HG02840 (cell line): Measurements from ENCODE around the gene ATAD2B.
A peak's percentile ranks its signal among the peaks of the same experiment; 100 is the strongest.
"Not testable (repeated sequence)": the region's sequence is repeated elsewhere in the genome, so short reads cannot be mapped to it uniquely, and the experiment has no call there.

ENCODE experiments used
- ATAC-seq: cut with Tn5 transposase; IDR thresholded peaks from one replicate; pipeline ENCODE4 v1.9.1; 2021; ENCODE audit warnings: mild to moderate bottlenecking, moderate library complexity, moderate number of reproducible peaks; ENCODE audit not compliant: unreplicated experiment, low FRiP score

ATAD2B gene

DNA sequence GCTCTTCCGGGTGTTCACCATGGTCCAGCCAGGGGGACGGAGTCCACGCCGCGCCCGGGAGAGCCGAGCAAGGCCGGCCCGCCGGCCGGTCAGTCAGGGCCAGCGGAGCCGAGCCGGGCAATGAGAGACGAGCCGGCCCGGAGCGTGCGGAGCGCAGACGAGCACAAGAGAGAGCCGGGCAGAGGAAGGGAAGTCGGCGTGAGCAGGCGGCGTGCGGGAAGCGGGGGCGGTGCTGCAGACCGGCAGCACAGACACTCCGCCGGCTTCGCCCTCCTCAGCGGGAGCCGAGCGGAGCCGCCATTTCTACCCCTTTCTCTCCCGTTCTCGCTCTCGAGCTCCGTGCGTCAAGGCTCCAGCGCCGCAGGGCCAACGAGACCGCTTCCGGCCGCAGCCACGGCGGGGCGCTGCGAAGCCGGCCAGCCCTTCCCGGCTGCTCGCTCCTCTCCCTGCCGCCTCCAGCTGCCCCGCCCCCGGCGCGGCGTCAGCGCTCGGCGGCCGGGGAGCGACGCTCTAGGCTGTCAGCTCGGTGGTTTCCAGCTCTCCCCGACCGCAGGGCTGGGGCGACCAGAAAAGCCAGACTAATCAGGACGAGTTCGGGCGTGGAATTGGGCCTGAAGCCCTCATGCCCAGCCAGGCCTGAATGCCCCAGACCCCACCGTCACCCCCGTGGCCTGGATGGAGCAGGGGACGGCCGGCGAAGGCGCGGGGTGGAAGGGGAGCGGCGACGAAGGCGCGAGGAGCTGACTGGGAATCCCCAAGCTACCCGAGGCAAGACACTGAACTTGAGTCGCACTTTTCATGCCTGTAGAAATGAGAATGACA lies at the start of gene ATAD2B:
Gene ATAD2B (minus strand): TSS at position 374 of the 822 bp plus-strand sequence. CDS start 353 bp downstream, at position 21.
- peak; percentile 78 for ATAC-seq

GRCh38 chr2:23967846-23968245 lies 40.9 kb upstream of the ATAD2B start:
- ATAC-seq, result no peak

DNA sequence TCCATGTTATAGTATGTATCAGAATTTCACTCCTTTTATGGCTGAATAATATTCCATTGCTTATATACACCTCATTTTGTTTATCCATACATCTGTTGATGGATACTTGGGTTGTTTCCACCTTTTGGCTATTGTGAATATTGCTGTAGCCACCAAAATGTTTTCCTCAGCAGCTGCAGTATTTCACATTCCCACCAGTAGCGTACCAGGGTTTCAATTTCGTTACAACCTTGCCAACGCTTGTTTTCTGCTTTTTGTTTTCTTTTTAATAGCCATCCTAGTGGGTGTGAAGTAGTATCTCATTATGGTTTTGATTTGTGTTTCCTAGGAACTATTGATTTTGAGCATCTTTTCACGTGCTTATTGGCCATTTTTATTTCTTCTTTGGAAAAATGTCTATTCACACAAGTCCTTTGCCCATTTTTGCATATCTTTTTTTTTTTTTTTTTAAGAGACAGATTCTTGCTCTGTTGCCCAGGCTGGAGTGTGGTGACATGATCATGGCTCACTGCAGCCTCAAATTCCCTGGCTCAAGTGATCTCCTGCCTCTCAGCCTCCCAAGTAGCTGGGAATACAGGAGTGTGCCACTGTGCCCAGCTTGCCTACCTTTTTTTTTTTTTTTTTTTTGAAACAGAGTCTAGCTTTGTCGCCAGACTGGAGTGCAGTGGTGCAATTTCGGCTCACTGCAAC lies 27.5 kb upstream of the ATAD2B start:
- ATAC-seq, result no peak

GRCh38 chr2:23953625-23954024 lies 26.7 kb upstream of the ATAD2B start:
- no peak for ATAC-seq

GRCh38 chr2:23952558-23952957 lies 25.6 kb upstream of the ATAD2B start:
- ATAC-seq, result not testable (repeated sequence)

- ATAC-seq, result no peak
Measured at GRCh38 chr2:23947350-23947749, 20.4 kb upstream of the ATAD2B start.

- ATAC-seq, result no peak
Measured at GRCh38 chr2:23944976-23945375, 18.1 kb upstream of the ATAD2B start.

GRCh38 chr2:23944527-23944926 lies 17.6 kb upstream of the ATAD2B start:
- no peak for ATAC-seq

- no peak for ATAC-seq
Measured at GRCh38 chr2:23943666-23944065, 16.7 kb upstream of the ATAD2B start.

DNA sequence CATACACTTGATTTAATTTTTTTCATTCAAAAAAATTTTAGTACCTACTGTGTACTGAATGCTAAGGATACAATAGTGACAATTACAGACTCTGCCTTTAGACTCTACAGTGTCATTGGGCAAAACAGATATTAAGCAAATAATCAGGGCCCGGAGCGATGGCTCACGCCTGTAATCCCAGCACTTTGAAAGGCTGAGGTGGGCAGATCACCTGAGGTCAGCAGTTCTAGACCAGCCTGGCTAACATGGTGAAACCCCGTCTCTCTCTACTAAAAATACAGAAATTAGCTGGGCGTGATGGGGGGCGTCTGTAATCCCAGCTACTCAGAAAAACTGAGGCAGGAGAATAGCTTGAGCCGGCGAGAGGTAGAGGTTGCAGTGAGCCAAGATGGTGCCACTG lies 14.7 kb upstream of the ATAD2B start:
- ATAC-seq, result no peak

GRCh38 chr2:23940718-23941620 lies 14.0 kb upstream of the ATAD2B start:
- peak; percentile 55 for ATAC-seq

- ATAC-seq, result peak; percentile 80
Measured at GRCh38 chr2:23939987-23940717, 13.2 kb upstream of the ATAD2B start, which contains the start of gene UBXN2A. Gene UBXN2A (plus strand): TSS chr2:23940463. CDS start chr2:23958315, 17,852 bp downstream.

GRCh38 chr2:23934259-23934658 lies 7.3 kb upstream of the ATAD2B start:
- no peak for ATAC-seq

GRCh38 chr2:23926290-23926749 lies 603 bp downstream of the ATAD2B start:
- peak; percentile 28 for ATAC-seq

DNA sequence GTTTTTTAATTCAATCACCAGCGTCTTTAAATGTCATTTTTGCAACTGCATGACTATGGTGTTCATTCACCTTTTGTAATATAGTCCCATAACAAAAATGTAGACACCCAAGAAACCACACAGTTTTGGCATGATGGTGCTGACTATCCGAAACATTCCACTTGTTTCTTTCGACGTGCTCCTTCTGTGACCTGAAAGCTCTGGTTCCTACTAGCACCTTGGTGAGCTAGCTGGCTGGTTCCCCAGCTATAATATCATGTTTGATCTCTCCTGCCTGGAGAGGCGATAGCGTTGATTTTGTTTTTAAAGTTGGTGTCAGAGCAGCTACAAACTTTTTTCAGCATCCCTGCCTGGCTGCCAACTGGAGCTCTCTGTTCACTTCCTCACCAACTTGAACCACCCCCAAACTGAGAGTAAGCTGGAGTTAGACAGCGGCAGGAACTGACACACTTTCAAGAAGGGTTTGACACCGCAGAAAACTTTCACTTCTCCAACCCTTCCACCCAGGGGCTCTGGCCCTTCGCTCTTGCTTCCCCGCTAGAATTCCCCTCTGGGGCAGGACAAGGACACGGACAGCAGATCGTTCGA lies 1.1 kb downstream of the ATAD2B start:
- peak; percentile 42 for ATAC-seq

- ATAC-seq, result no peak
Measured at GRCh38 chr2:23924589-23925359, 2.1 kb downstream of the ATAD2B start.

DNA sequence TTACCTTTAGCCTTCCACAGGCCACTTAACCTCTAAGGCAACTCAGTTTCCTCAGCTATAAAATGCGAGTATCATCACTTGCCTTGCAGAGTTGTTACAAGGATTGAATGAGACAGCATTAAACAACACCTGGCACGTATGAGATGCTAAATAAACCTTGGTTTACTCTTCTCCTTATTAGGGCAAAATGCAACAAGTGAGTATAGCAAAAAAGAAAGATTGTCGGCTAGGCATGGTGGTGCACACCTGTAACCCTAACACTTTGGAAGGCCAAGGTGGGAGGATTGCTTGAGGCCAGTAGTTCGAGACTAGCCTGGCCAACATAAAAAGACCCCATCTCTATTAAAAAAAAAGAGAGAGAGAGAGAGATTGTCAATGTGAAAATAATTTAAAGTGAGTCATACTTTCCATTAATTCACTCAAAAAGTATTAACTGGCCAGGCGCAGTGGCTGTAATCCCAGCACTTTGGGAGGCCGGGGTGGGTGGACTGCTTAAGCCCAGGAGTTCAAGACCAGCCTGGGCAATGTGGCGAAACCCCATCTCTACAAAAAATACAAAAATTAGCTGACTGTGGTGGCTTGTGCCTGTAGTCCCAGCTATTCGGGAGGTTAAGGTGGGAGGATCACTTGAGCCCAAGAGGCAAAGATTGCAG lies 8.0 kb downstream of the ATAD2B start:
- no peak for ATAC-seq

DNA sequence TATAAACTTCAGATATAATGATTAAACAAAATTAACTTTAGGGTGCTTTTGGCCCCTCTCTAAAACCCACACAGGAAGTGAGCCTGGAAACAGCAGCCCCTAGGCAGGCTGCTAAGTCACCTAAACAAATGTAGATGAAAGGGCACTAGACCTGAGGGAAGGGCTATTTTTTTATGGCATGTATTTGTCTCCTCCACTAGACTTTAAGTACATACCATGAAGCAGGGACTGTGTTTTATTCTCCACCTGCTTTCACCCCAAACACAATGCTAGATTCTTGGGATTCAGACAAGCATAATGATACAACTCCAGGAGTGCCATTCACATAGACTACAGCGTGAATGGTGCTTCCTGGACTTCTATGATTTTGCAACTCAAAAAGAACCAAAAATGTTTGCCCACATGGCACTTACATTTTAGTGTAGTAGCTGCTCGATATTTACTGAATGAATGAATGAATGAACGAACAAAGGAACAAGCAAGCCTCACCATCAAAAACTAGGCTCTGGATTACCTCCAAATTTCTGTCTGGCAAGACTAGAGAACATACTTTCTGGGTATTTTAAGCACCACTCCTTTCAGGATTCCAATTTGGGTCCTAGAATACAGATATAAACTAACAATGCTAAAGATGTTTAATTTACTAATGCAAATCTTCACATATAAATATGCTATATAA lies 10.1 kb downstream of the ATAD2B start:
- no peak for ATAC-seq
